ENCODE data around the gene ST6GALNAC2.
"Not testable (repeated sequence)": the region's sequence is repeated elsewhere in the genome, so short reads cannot be mapped to it uniquely, and the experiment has no call there.

ST6GALNAC2 gene

GRCh38 chr17:76560877-76561221 is 24.8 kb downstream of the ST6GALNAC2 start:
- Histone ChIP-seq H3K9me3 (ENCODE audit: control insufficient read depth, insufficient read depth, low read length) (no peaks in the 10 kb centered on the region), H3K9me2 (replicated peaks; ENCODE audit: control insufficient read depth, low read length) (no peaks in the 10 kb centered on the region), H3K4me2 (ENCODE audit: low read length) (peak overlapping the region; percentile 69), H3K79me2 (ENCODE audit: control insufficient read depth, low read length) (peaks cover 63% of the 10 kb centered on the region), H3K4me1 (ENCODE audit: control insufficient read depth, low read length) (peaks cover 42% of the 10 kb centered on the region), H3K27ac (ENCODE audit: low read depth, low read length) (no peak overlapping the region), H3F3A (ENCODE audit: control insufficient read depth, insufficient read depth) (peaks cover 21% of the 10 kb centered on the region), H3K27me3 (ENCODE audit: control insufficient read depth, low read length) (no peaks in the 10 kb centered on the region), H3K36me3 (ENCODE audit: control insufficient read depth, low read length) (peaks cover 71% of the 10 kb centered on the region), H3K4me3 (ENCODE audit: low read length) (peak overlapping the region; percentile 10), H4K20me1 (ENCODE audit: control insufficient read depth, insufficient read depth, low read depth, low read length) (peaks cover 36% of the 10 kb centered on the region; the same call in 1 of the 2 replicates)
- TF ChIP-seq CTCF (IDR thresholded peaks at IDR 0.05; ENCODE audit: low read depth, low read length, poor library complexity, severe bottlenecking) (no peak), EZH2phosphoT487 (IDR thresholded peaks at IDR 0.05; ENCODE audit: borderline replicate concordance, low read length) (no peak)

GRCh38 chr17:76560036-76560876 is 25.4 kb downstream of the ST6GALNAC2 start:
- peaks cover 63% of the 10 kb centered on the region for H3K79me2 ChIP-seq (ENCODE audit: control insufficient read depth, low read length)

GRCh38 chr17:76559460-76559859 is 26.2 kb downstream of the ST6GALNAC2 start:
- Histone ChIP-seq H4K20me1 (ENCODE audit: control insufficient read depth, insufficient read depth, low read depth, low read length) (peaks cover 27% of the 10 kb centered on the region; the same call in 1 of the 2 replicates), H3K79me2 (ENCODE audit: control insufficient read depth, low read length) (peaks cover 63% of the 10 kb centered on the region), H3K4me3 (ENCODE audit: low read length) (peak overlapping the region; percentile 90), H3F3A (ENCODE audit: control insufficient read depth, insufficient read depth) (peaks cover 15% of the 10 kb centered on the region), H3K36me3 (ENCODE audit: control insufficient read depth, low read length) (peaks cover 57% of the 10 kb centered on the region), H3K4me1 (ENCODE audit: control insufficient read depth, low read length) (peaks cover 39% of the 10 kb centered on the region), H3K4me2 (ENCODE audit: low read length) (peak overlapping the region; percentile 69)
- not testable (repeated sequence) for H3K9me2 ChIP-seq (replicated peaks; ENCODE audit: control insufficient read depth, low read length); H3K9me3 ChIP-seq (ENCODE audit: control insufficient read depth, insufficient read depth, low read length); H3K27me3 ChIP-seq (ENCODE audit: control insufficient read depth, low read length); H3K27ac ChIP-seq (ENCODE audit: low read depth, low read length)

More at GRCh38 chr17:76560036-76560876, 25.4 kb downstream of the ST6GALNAC2 start:
- TF ChIP-seq EZH2phosphoT487 (IDR thresholded peaks at IDR 0.05; ENCODE audit: borderline replicate concordance, low read length): no peak
- TF ChIP-seq CTCF (IDR thresholded peaks at IDR 0.05; ENCODE audit: low read depth, low read length, poor library complexity, severe bottlenecking): no peak
- Histone ChIP-seq H4K20me1 (ENCODE audit: control insufficient read depth, insufficient read depth, low read depth, low read length) (peaks cover 35% of the 10 kb centered on the region; the same call in 1 of the 2 replicates), H3K9me2 (replicated peaks; ENCODE audit: control insufficient read depth, low read length) (no peaks in the 10 kb centered on the region), H3K4me3 (ENCODE audit: low read length) (peak overlapping the region; percentile 90), H3K4me1 (ENCODE audit: control insufficient read depth, low read length) (peaks cover 40% of the 10 kb centered on the region), H3K4me2 (ENCODE audit: low read length) (peak overlapping the region; percentile 69), H3F3A (ENCODE audit: control insufficient read depth, insufficient read depth) (peaks cover 16% of the 10 kb centered on the region), H3K27me3 (ENCODE audit: control insufficient read depth, low read length) (no peaks in the 10 kb centered on the region), H3K27ac (ENCODE audit: low read depth, low read length) (no peak overlapping the region), H3K36me3 (ENCODE audit: control insufficient read depth, low read length) (peaks cover 65% of the 10 kb centered on the region), H3K9me3 (ENCODE audit: control insufficient read depth, insufficient read depth, low read length) (no peaks in the 10 kb centered on the region)
